ENCODE data around the gene RCAN2. TPM values are rescaled to one million over a fixed set of nuclear protein-coding genes. Genes with fewer than 3 reads are reported as not detected.
"Not testable (repeated sequence)": the region's sequence is repeated elsewhere in the genome, so short reads cannot be mapped to it uniquely, and the experiment has no call there.

The RCAN2 gene
- total and polyA plus RNA-seq, 7 experiments from 2014 or later, result 1.0 TPM; not detected in 6

- DNase-seq (no peak), ATAC-seq (no peak)
- peaks cover 0 to 3% (median 0%) of the 10 kb centered on the region in 11 donors for H3K9me3 Mint-ChIP-seq
- POLR2A ChIA-PET, result no interaction called here
- CTCF ChIA-PET, result no interaction called here
- Histone ChIP-seq H3K27me3 (ENCODE audit: control insufficient read depth in 2 of 2, insufficient read depth in 2 of 2, low read length in 2 of 2) (no peaks in the 10 kb centered on the region), H3K9me3 (ENCODE audit: control insufficient read depth in 2 of 3, low read length in 3 of 3) (no peaks in the 10 kb centered on the region), H3K4me3 (ENCODE audit: low read length) (no peak overlapping the region), H3K27ac (ENCODE audit: low read depth, low read length) (no peak overlapping the region), H3K36me3 (ENCODE audit: control insufficient read depth in 2 of 3, insufficient read depth in 3 of 3, low read length in 3 of 3) (no peaks in the 10 kb centered on the region), H3K4me1 (ENCODE audit: control insufficient read depth in 2 of 2, insufficient read depth in 2 of 2, low read length in 2 of 2) (no peaks in the 10 kb centered on the region)
- no peak overlapping the region for H3K4me3 Mint-ChIP-seq
- intact Hi-C loops (cut with micrococcal nuclease), result no loop called here
- peaks cover 0 to 1% (median 0%) of the 10 kb centered on the region in 7 donors for H3K4me1 Mint-ChIP-seq
- H3K36me3 Mint-ChIP-seq, result no peaks in the 10 kb centered on the region
- H3K27me3 Mint-ChIP-seq, result peaks cover 0 to 38% (median 5%) of the 10 kb centered on the region in 5 donors
- H3K27ac Mint-ChIP-seq, result no peak overlapping the region
Measured at GRCh38 chr6:46393161-46393939, 97.9 kb downstream of the RCAN2 start.

GRCh38 chr6:46392294-46392693 lies 99.0 kb downstream of the RCAN2 start:
- peaks cover 0 to 38% (median 5%) of the 10 kb centered on the region in 5 donors for H3K27me3 Mint-ChIP-seq
- Histone ChIP-seq H3K27ac (ENCODE audit: low read depth, low read length) (no peak overlapping the region), H3K36me3 (ENCODE audit: control insufficient read depth in 2 of 3, insufficient read depth in 3 of 3, low read length in 3 of 3) (no peaks in the 10 kb centered on the region), H3K9me3 (ENCODE audit: control insufficient read depth in 2 of 3, low read length in 3 of 3) (no peaks in the 10 kb centered on the region), H3K27me3 (ENCODE audit: control insufficient read depth in 2 of 2, insufficient read depth in 2 of 2, low read length in 2 of 2) (no peaks in the 10 kb centered on the region), H3K4me3 (ENCODE audit: low read length) (no peak overlapping the region), H3K4me1 (ENCODE audit: control insufficient read depth in 2 of 2, insufficient read depth in 2 of 2, low read length in 2 of 2) (no peaks in the 10 kb centered on the region)
- H3K4me3 Mint-ChIP-seq, result no peak overlapping the region
- H3K27ac Mint-ChIP-seq, result no peak overlapping the region
- CTCF ChIA-PET, result interaction anchor here (0.7 kb wide), 1 partner anchor 11 kb away, joined by 3 read pairs; no protein-coding TSS in a partner anchor
- DNase-seq (no peak), ATAC-seq (no peak)
- H3K36me3 Mint-ChIP-seq, result no peaks in the 10 kb centered on the region
- intact Hi-C loops (cut with micrococcal nuclease), result no loop called here
- H3K4me1 Mint-ChIP-seq, result peaks cover 0 to 1% (median 0%) of the 10 kb centered on the region in 7 donors
- H3K9me3 Mint-ChIP-seq, result peaks cover 0 to 3% (median 0%) of the 10 kb centered on the region in 11 donors
- POLR2A ChIA-PET, result interaction anchor here (1.2 kb wide), 1 partner anchor 10 kb away, joined by 3 read pairs; no protein-coding TSS in a partner anchor

GRCh38 chr6:46390153-46390876 lies 100.9 kb downstream of the RCAN2 start:
- POLR2A ChIA-PET, result no interaction called here
- intact Hi-C loops (cut with micrococcal nuclease), result no loop called here
- Mint-ChIP-seq H3K9me3 (peaks cover 0 to 6% (median 3%) of the 10 kb centered on the region in 11 donors), H3K4me3 (no peak overlapping the region), H3K4me1 (peaks cover 0 to 1% (median 0%) of the 10 kb centered on the region in 7 donors), H3K36me3 (no peaks in the 10 kb centered on the region), H3K27ac (no peak overlapping the region), H3K27me3 (peaks cover 0 to 40% (median 5%) of the 10 kb centered on the region in 5 donors)
- CTCF ChIA-PET, result no interaction called here
- H3K27ac ChIP-seq (ENCODE audit: low read depth, low read length), result no peak overlapping the region
- DNase-seq (no peak), ATAC-seq (no peak)
- no peaks in the 10 kb centered on the region for H3K4me1 ChIP-seq (ENCODE audit: control insufficient read depth in 2 of 2, insufficient read depth in 2 of 2, low read length in 2 of 2)
- H3K27me3 ChIP-seq (ENCODE audit: control insufficient read depth in 2 of 2, insufficient read depth in 2 of 2, low read length in 2 of 2), result no peaks in the 10 kb centered on the region
- H3K9me3 ChIP-seq (ENCODE audit: control insufficient read depth in 2 of 3, low read length in 3 of 3), result no peaks in the 10 kb centered on the region
- no peaks in the 10 kb centered on the region for H3K36me3 ChIP-seq (ENCODE audit: control insufficient read depth in 2 of 3, insufficient read depth in 3 of 3, low read length in 3 of 3)
- H3K4me3 ChIP-seq (ENCODE audit: low read length), result no peak overlapping the region

GRCh38 chr6:46387728-46388127 lies 103.5 kb downstream of the RCAN2 start:
- H3K4me1 Mint-ChIP-seq; POLR2A ChIA-PET; H3K9me3 Mint-ChIP-seq; H3K27ac Mint-ChIP-seq; CTCF ChIA-PET; H3K27me3 ChIP-seq (ENCODE audit: control insufficient read depth in 2 of 2, insufficient read depth in 2 of 2, low read length in 2 of 2); H3K36me3 ChIP-seq (ENCODE audit: control insufficient read depth in 2 of 3, insufficient read depth in 3 of 3, low read length in 3 of 3); H3K27ac ChIP-seq (ENCODE audit: low read depth, low read length); H3K4me3 ChIP-seq (ENCODE audit: low read length); H3K4me1 ChIP-seq (ENCODE audit: control insufficient read depth in 2 of 2, insufficient read depth in 2 of 2, low read length in 2 of 2); H3K9me3 ChIP-seq (ENCODE audit: control insufficient read depth in 2 of 3, low read length in 3 of 3); H3K36me3 Mint-ChIP-seq; ATAC-seq; H3K4me3 Mint-ChIP-seq; DNase-seq; intact Hi-C loops (cut with micrococcal nuclease): not testable (repeated sequence)
- peaks cover 12 to 40% (median 20%) of the 10 kb centered on the region in 5 donors for H3K27me3 Mint-ChIP-seq

- no peak for DNase-seq
- H3K27ac ChIP-seq (ENCODE audit: low read depth, low read length), result no peak overlapping the region
- no peak for ATAC-seq
- ChIA-PET CTCF (no interaction called here), POLR2A (no interaction called here)
- H3K27ac Mint-ChIP-seq, result no peak overlapping the region
- H3K9me3 ChIP-seq (ENCODE audit: control insufficient read depth in 2 of 3, low read length in 3 of 3), result no peaks in the 10 kb centered on the region
- peaks cover 0 to under 1% (median 0%) of the 10 kb centered on the region in 7 donors for H3K4me1 Mint-ChIP-seq
- intact Hi-C loops (cut with micrococcal nuclease), result no loop called here
- H3K9me3 Mint-ChIP-seq, result peaks cover 0 to 8% (median 1%) of the 10 kb centered on the region in 11 donors
- no peaks in the 10 kb centered on the region for H3K36me3 ChIP-seq (ENCODE audit: control insufficient read depth in 2 of 3, insufficient read depth in 3 of 3, low read length in 3 of 3)
- no peaks in the 10 kb centered on the region for H3K36me3 Mint-ChIP-seq
- peaks cover 29 to 46% (median 43%) of the 10 kb centered on the region in 5 donors for H3K27me3 Mint-ChIP-seq
- no peak overlapping the region for H3K4me3 ChIP-seq (ENCODE audit: low read length)
- no peak overlapping the region for H3K4me3 Mint-ChIP-seq
- H3K4me1 ChIP-seq (ENCODE audit: control insufficient read depth in 2 of 2, insufficient read depth in 2 of 2, low read length in 2 of 2), result peaks cover 0 to 6% of the 10 kb centered on the region in 2 donors
- no peaks in the 10 kb centered on the region for H3K27me3 ChIP-seq (ENCODE audit: control insufficient read depth in 2 of 2, insufficient read depth in 2 of 2, low read length in 2 of 2)
Measured at GRCh38 chr6:46381579-46381978, 109.7 kb downstream of the RCAN2 start.

- no peak for ATAC-seq
- H3K9me3 ChIP-seq (ENCODE audit: control insufficient read depth in 2 of 3, low read length in 3 of 3), result no peaks in the 10 kb centered on the region
- Mint-ChIP-seq H3K27ac (no peak overlapping the region), H3K27me3 (peaks cover 26 to 47% (median 43%) of the 10 kb centered on the region in 5 donors), H3K4me1 (peaks cover 0 to 5% (median 0%) of the 10 kb centered on the region in 7 donors), H3K4me3 (no peak overlapping the region), H3K9me3 (peaks cover 0 to 8% (median 0%) of the 10 kb centered on the region in 11 donors), H3K36me3 (no peaks in the 10 kb centered on the region)
- DNase-seq, result no peak
- H3K27ac ChIP-seq (ENCODE audit: low read depth, low read length), result no peak overlapping the region
- peaks cover 0 to 6% of the 10 kb centered on the region in 2 donors for H3K4me1 ChIP-seq (ENCODE audit: control insufficient read depth in 2 of 2, insufficient read depth in 2 of 2, low read length in 2 of 2)
- ChIA-PET CTCF (no interaction called here), POLR2A (no interaction called here)
- intact Hi-C loops (cut with micrococcal nuclease), result no loop called here
- no peaks in the 10 kb centered on the region for H3K36me3 ChIP-seq (ENCODE audit: control insufficient read depth in 2 of 3, insufficient read depth in 3 of 3, low read length in 3 of 3)
- no peak overlapping the region for H3K4me3 ChIP-seq (ENCODE audit: low read length)
- H3K27me3 ChIP-seq (ENCODE audit: control insufficient read depth in 2 of 2, insufficient read depth in 2 of 2, low read length in 2 of 2), result no peaks in the 10 kb centered on the region
Measured at GRCh38 chr6:46381057-46381456, 110.2 kb downstream of the RCAN2 start.

All from naive thymus-derived CD4-positive, alpha-beta T cell (primary cell).